IMR-90 (cell line): Measurements from ENCODE around the gene SPDYE16. TPM values are rescaled to one million over a fixed set of nuclear protein-coding genes. Genes with fewer than 3 reads are reported as not detected.
"Not testable (repeated sequence)": the region's sequence is repeated elsewhere in the genome, so short reads cannot be mapped to it uniquely, and the experiment has no call there.

Experiments used
- ATAC-seq: fragments of 200-7000 bp; cut with Tn5 transposase; 2 replicates; pipeline ENCODE4 v1.9.1; 2020; ENCODE audit warnings: low read depth, mild to moderate bottlenecking, moderate library complexity
- BruUV-seq: library from RNA; stranded (reverse); fragments of 400-500 nt; replicated peaks from 2 replicates; lab custom pipeline; 2021; lab: Mats Ljungman, UMichigan
- CTCF ChIA-PET: fragments of 300-600 bp; formaldehyde crosslinking; extraction: SDS; loops from one replicate; lab custom pipeline; 2021; ENCODE audit warnings: antibody characterized with exemption; lab: Yijun Ruan, JAX
- POLR2A ChIA-PET: fragments of 300-600 bp; sonication (Branson Sonifier 250); formaldehyde crosslinking; loops from one replicate; lab custom pipeline; 2022; ENCODE audit warnings: antibody characterized with exemption; ENCODE audit not compliant: unreplicated experiment; lab: Charles Lee
- DNase-seq: peaks from one replicate; pipeline ENCODE4 v3.0.0; 2013
- H2AFZ ChIP-seq: replicated peaks from 2 replicates; pipeline ENCODE3; 2013; ENCODE audit warnings: low read length, mild to moderate bottlenecking; ENCODE audit not compliant: poor library complexity
- H2AK5ac ChIP-seq: 2 replicates; pipeline ENCODE4 v1.6.1; 2013; ENCODE audit warnings: low read depth, low read length, inconsistent platforms
- H2AK9ac ChIP-seq: replicated peaks from 2 replicates; pipeline ENCODE3; 2013; ENCODE audit warnings: mild to moderate bottlenecking, low read depth, low read length, moderate library complexity; ENCODE audit not compliant: poor library complexity
- H2BK120ac ChIP-seq: 2 replicates; pipeline ENCODE4 v1.6.1; 2013; ENCODE audit warnings: low read depth, low read length, inconsistent platforms
- H2BK15ac ChIP-seq: 3 replicates; pipeline ENCODE4 v1.6.1; 2013; ENCODE audit warnings: low read depth, low read length, inconsistent platforms
- H2BK20ac ChIP-seq: 2 replicates; pipeline ENCODE4 v1.6.1; 2013; ENCODE audit warnings: low read depth, mild to moderate bottlenecking, inconsistent platforms, low read length, moderate library complexity
- H2BK5ac ChIP-seq: 2 replicates; pipeline ENCODE4 v1.6.1; 2013; ENCODE audit warnings: mild to moderate bottlenecking, low read depth, low read length, inconsistent platforms; ENCODE audit not compliant: poor library complexity, severe bottlenecking
- H3K14ac ChIP-seq: replicated peaks from 2 replicates; pipeline ENCODE4 v1.6.1; 2013; ENCODE audit warnings: low read depth, low read length, inconsistent platforms
- H3K18ac ChIP-seq: 2 replicates; pipeline ENCODE4 v1.6.1; 2013; ENCODE audit warnings: low read depth, low read length, control low read depth
- H3K23ac ChIP-seq: 2 replicates; pipeline ENCODE4 v1.6.1; 2013; ENCODE audit warnings: low read depth, low read length, inconsistent platforms
- H3K27ac ChIP-seq: 2 replicates; pipeline ENCODE4 v1.5.1; 2013; ENCODE audit warnings: mild to moderate bottlenecking, control low read depth, low read length; ENCODE audit not compliant: insufficient read depth
- H3K27me3 ChIP-seq: 2 replicates; pipeline ENCODE4 v1.6.1; 2013; ENCODE audit warnings: low read length; ENCODE audit not compliant: control insufficient read depth, insufficient read depth
- H3K36me3 ChIP-seq: 2 replicates; pipeline ENCODE4 v1.6.1; 2013; ENCODE audit warnings: low read length, mixed read lengths; ENCODE audit not compliant: control insufficient read depth, insufficient read depth
- H3K4ac ChIP-seq: 2 replicates; pipeline ENCODE4 v1.6.1; 2013; ENCODE audit warnings: low read depth, low read length, inconsistent platforms
- H3K4me1 ChIP-seq: 2 replicates; pipeline ENCODE4 v1.6.1; 2013; ENCODE audit warnings: low read length, mixed read lengths; ENCODE audit not compliant: control insufficient read depth, insufficient read depth
- H3K4me2 ChIP-seq: 2 replicates; pipeline ENCODE4 v1.6.1; 2013; ENCODE audit warnings: low read depth, mild to moderate bottlenecking, control low read depth, low read length, moderate library complexity
- H3K4me3 ChIP-seq: 2 replicates; pipeline ENCODE4 v1.5.1; 2013; ENCODE audit warnings: low read depth, mild to moderate bottlenecking, control low read depth, low read length, moderate library complexity; ENCODE audit not compliant: insufficient read depth
- H3K56ac ChIP-seq: 2 replicates; pipeline ENCODE4 v1.6.1; 2013; ENCODE audit warnings: low read length, inconsistent platforms; ENCODE audit not compliant: insufficient read depth; ENCODE audit errors: extremely low read depth
- H3K79me1 ChIP-seq, 2 experiments: 2 replicates each; pipeline ENCODE4 v1.6.1; 2013; ENCODE audit warnings: low read length in 2 of 2, inconsistent platforms in 1 of 2, low read depth in 1 of 2
- H3K9ac ChIP-seq: 2 replicates; pipeline ENCODE4 v1.6.1; 2013; ENCODE audit warnings: low read depth, low read length, control low read depth
- H3K9me1 ChIP-seq: 2 replicates; pipeline ENCODE4 v1.6.1; 2013; ENCODE audit warnings: low read length, inconsistent platforms; ENCODE audit not compliant: insufficient read depth
- H3K9me3 ChIP-seq: 2 replicates; pipeline ENCODE4 v1.6.1; 2013; ENCODE audit warnings: low read length; ENCODE audit not compliant: control insufficient read depth, insufficient read depth
- H4K20me1 ChIP-seq: 2 replicates; pipeline ENCODE4 v1.6.1; 2013; ENCODE audit warnings: low read length, inconsistent platforms; ENCODE audit not compliant: insufficient read depth
- H4K5ac ChIP-seq: 2 replicates; pipeline ENCODE4 v1.6.1; 2013; ENCODE audit warnings: mild to moderate bottlenecking, low read depth, low read length, control low read depth
- H4K8ac ChIP-seq, 2 experiments: 2 replicates each; pipeline ENCODE4 v1.6.1; 2013; ENCODE audit warnings: low read depth in 2 of 2, low read length in 2 of 2, control low read depth in 1 of 2, inconsistent platforms in 1 of 2
- H4K91ac ChIP-seq: 2 replicates; pipeline ENCODE4 v1.6.1; 2013; ENCODE audit warnings: low read depth, low read length, inconsistent platforms; ENCODE audit not compliant: insufficient read depth
- WGBS, 2 experiments: methylation state at CpG; one replicate each; pipeline versions ENCODE4 v1.1.5 to v1.1.7; 2013; ENCODE audit warnings: missing lambda C conversion rate in 2 of 2; ENCODE audit not compliant: insufficient read length in 1 of 2; ENCODE audit errors: extremely low coverage in 2 of 2; 5-methylcytosine and 5-hydroxymethylcytosine counted together
- dilution Hi-C: fragments of 300-500 bp; cut with HindIII; formaldehyde crosslinking; loops from one replicate; pipeline ENCODE4 v1.14.3; 2018; ENCODE audit warnings: low sequenced_read_pairs; ENCODE audit not compliant: unreplicated experiment
- in situ Hi-C: fragments of 300-500 bp; cut with MboI; formaldehyde crosslinking; loops from 3 replicates; pipeline ENCODE4 v1.14.3; 2019; ENCODE audit warnings: low sequenced_read_pairs, inconsistent platforms, mixed read lengths
- intact Hi-C: fragments of 100-400 bp; cut with micrococcal nuclease; formaldehyde crosslinking; loops from 2 replicates; pipeline ENCODE4 v1.10.0; 2022
- polyA plus RNA-seq, 3 experiments: library from polyadenylated mRNA; depleted of rRNA; stranded (reverse); fragments of >200 nt; gene quantifications; 2 replicates each; pipeline ENCODE4 v1.2.3, GENCODE V29; 2012; ENCODE audit warnings: low replicate concordance in 1 of 3
- total RNA-seq: library from RNA; depleted of rRNA; stranded (reverse); fragments of >200 nt; gene quantifications from 2 replicates; pipeline ENCODE4 v1.2.3, GENCODE V29; 2012

The SPDYE16 gene
- total and polyA plus RNA-seq, 2 of the 4 experiments (the other 2 are of a cell fraction) = not detected

DNA sequence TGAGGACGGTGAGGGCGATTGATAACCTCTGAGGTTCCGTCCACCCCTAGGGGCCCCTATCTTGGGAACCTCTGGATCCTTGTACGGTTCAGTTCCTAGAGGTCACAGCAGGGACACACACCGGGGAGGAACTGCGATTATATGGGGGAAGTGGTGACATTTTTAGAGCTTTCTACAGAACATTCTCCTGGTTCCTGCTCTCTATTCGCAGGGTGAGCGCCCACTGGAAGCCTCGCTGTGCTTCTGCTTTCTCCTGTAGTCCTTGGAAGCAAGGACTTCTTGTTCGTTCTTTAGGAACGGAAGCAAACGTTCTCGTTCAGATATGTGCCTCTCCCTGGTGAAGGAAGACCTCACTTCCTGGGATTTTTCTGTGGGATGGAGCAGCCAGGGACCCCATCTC, 55.1 kb downstream of the SPDYE16 start:
- H3K36me3 ChIP-seq, H4K91ac ChIP-seq, H3K14ac ChIP-seq, H4K8ac ChIP-seq, in situ Hi-C loops, intact Hi-C loops, DNase-seq, H3K79me1 ChIP-seq, H2AFZ ChIP-seq, ATAC-seq, POLR2A ChIA-PET, H2AK9ac ChIP-seq, H2BK120ac ChIP-seq, H3K27ac ChIP-seq, H4K5ac ChIP-seq, BruUV-seq, H3K27me3 ChIP-seq, H4K20me1 ChIP-seq, H3K9me1 ChIP-seq, H3K4me1 ChIP-seq, H3K23ac ChIP-seq, dilution Hi-C loops, H2BK15ac ChIP-seq, H3K4ac ChIP-seq, H3K4me2 ChIP-seq, H3K9ac ChIP-seq, H3K9me3 ChIP-seq, H3K4me3 ChIP-seq, H2AK5ac ChIP-seq, H2BK5ac ChIP-seq, H3K56ac ChIP-seq, H2BK20ac ChIP-seq, CTCF ChIA-PET, H3K18ac ChIP-seq: not testable (repeated sequence)
- no CpG with 5 or more reads among the region's 13 CpGs for WGBS, 2 experiments

DNA sequence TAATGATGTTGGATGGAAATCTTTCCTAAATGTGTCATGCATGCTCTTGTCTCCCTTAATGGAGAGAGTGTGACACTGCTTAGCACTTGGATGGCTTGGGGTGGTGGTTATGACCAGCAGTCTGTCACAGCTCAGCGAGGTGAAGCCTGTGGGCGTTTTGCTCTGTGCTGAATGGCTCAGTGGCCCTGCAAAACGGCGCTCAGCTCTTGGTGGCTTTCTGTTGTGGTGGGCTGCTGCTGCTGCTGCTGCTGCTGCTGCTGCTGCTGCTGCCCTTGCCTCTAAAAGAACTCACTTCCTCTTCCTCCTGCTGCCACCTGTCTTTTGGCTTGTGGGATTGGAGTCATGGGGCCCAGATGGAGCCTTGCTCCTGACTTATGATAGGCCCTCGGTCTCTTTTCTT, 56.5 kb downstream of the SPDYE16 start:
- H3K56ac ChIP-seq, in situ Hi-C loops, H3K9me3 ChIP-seq, H4K8ac ChIP-seq, H3K9ac ChIP-seq, BruUV-seq, H3K14ac ChIP-seq, H2BK120ac ChIP-seq, H3K79me1 ChIP-seq, intact Hi-C loops, H3K4me1 ChIP-seq, H3K9me1 ChIP-seq, dilution Hi-C loops, H3K23ac ChIP-seq, H3K4me3 ChIP-seq, H4K20me1 ChIP-seq, H4K5ac ChIP-seq, H4K91ac ChIP-seq, H2AK5ac ChIP-seq, CTCF ChIA-PET, H3K27me3 ChIP-seq, H3K4ac ChIP-seq, H2AK9ac ChIP-seq, H3K18ac ChIP-seq, H2BK5ac ChIP-seq, DNase-seq, H2BK20ac ChIP-seq, H2AFZ ChIP-seq, H3K27ac ChIP-seq, H2BK15ac ChIP-seq, H3K4me2 ChIP-seq, H3K36me3 ChIP-seq, ATAC-seq, POLR2A ChIA-PET: not testable (repeated sequence)
- no CpG with 5 or more reads among the region's 5 CpGs for WGBS, 2 experiments
